Measurements from ENCODE around the gene PNMA1. TPM values are rescaled to one million over a fixed set of nuclear protein-coding genes. Genes with fewer than 3 reads are reported as not detected.
A peak's percentile ranks its signal among the peaks of the same experiment; 100 is the strongest.

The PNMA1 gene
- total RNA-seq, 2 experiments from 2014 or later = 32.1 to 34.9 TPM

- Mint-ChIP-seq H3K9me3 (no peaks in the 10 kb centered on the region), H3K4me3 (peak overlapping the region; percentile 41), H3K4me1 (peaks cover 90% of the 10 kb centered on the region), H3K36me3 (peaks cover 9% of the 10 kb centered on the region), H3K27me3 (no peaks in the 10 kb centered on the region), H3K27ac (peak overlapping the region; percentile 80)
- no peak for DNase-seq
- no peak for ATAC-seq (ENCODE audit: low read depth)
- POLR2A ChIA-PET = interaction anchor here (0.8 to 10.1 kb wide), 4 partner anchors 9 to 39 kb away, joined by 3 to 286 read pairs (median 41); a partner anchor contains a TSS
Measured at GRCh38 chr14:73746520-73747378, 32.6 kb upstream of the PNMA1 start.

- peaks cover 9% of the 10 kb centered on the region for H3K36me3 Mint-ChIP-seq
- peak overlapping the region; percentile 94 for H3K27ac Mint-ChIP-seq
- H3K27me3 Mint-ChIP-seq = no peaks in the 10 kb centered on the region
- no peak for DNase-seq
- POLR2A ChIA-PET = interaction anchor here (0.8 to 10.1 kb wide), 5 partner anchors 10 to 40 kb away, joined by 3 to 286 read pairs (median 18); partner anchors contain the start of gene PNMA1
- H3K9me3 Mint-ChIP-seq = no peaks in the 10 kb centered on the region
- no peak for ATAC-seq (ENCODE audit: low read depth)
- peak overlapping the region; percentile 84 for H3K4me3 Mint-ChIP-seq
- peaks cover 88% of the 10 kb centered on the region for H3K4me1 Mint-ChIP-seq
Measured at GRCh38 chr14:73745571-73746519, 31.7 kb upstream of the PNMA1 start.

- no peak for ATAC-seq (ENCODE audit: low read depth)
- no peaks in the 10 kb centered on the region for H3K27me3 Mint-ChIP-seq
- peaks cover 9% of the 10 kb centered on the region for H3K36me3 Mint-ChIP-seq
- peak overlapping the region; percentile 84 for H3K4me3 Mint-ChIP-seq
- H3K9me3 Mint-ChIP-seq = no peaks in the 10 kb centered on the region
- peak overlapping the region; percentile 94 for H3K27ac Mint-ChIP-seq
- POLR2A ChIA-PET = interaction anchor here (4.6 to 10.1 kb wide), 3 partner anchors 11 to 41 kb away, joined by 18 to 286 read pairs (median 78); partner anchors contain the start of gene PNMA1
- H3K4me1 Mint-ChIP-seq = peaks cover 86% of the 10 kb centered on the region
- DNase-seq = no peak
Measured at GRCh38 chr14:73744874-73745529, 30.8 kb upstream of the PNMA1 start.

- Mint-ChIP-seq H3K4me3 (peak overlapping the region; percentile 84), H3K4me1 (peaks cover 81% of the 10 kb centered on the region), H3K27me3 (no peaks in the 10 kb centered on the region), H3K27ac (peak overlapping the region; percentile 94), H3K36me3 (peaks cover 11% of the 10 kb centered on the region), H3K9me3 (no peaks in the 10 kb centered on the region)
- no peak for ATAC-seq (ENCODE audit: low read depth)
- POLR2A ChIA-PET = interaction anchor here (0.7 to 10.1 kb wide), 5 partner anchors 11 to 608 kb away, joined by 3 to 286 read pairs (median 18); partner anchors contain the start of genes PNMA1 and PSEN1
- no peak for DNase-seq
Measured at GRCh38 chr14:73744175-73744867, 30.1 kb upstream of the PNMA1 start.

GRCh38 chr14:73743431-73743931 lies 29.3 kb upstream of the PNMA1 start:
- H3K4me3 Mint-ChIP-seq = peak overlapping the region; percentile 84
- H3K27ac Mint-ChIP-seq = peak overlapping the region; percentile 94
- peaks cover 11% of the 10 kb centered on the region for H3K36me3 Mint-ChIP-seq
- no peaks in the 10 kb centered on the region for H3K9me3 Mint-ChIP-seq
- POLR2A ChIA-PET = interaction anchor here (0.9 to 10.1 kb wide), 7 partner anchors 12 to 109 kb away, joined by 3 to 286 read pairs (median 14); partner anchors contain the start of gene PNMA1
- ATAC-seq (ENCODE audit: low read depth) (peak; percentile 65), DNase-seq (peak; percentile 73)
- H3K4me1 Mint-ChIP-seq = peaks cover 75% of the 10 kb centered on the region
- H3K27me3 Mint-ChIP-seq = no peaks in the 10 kb centered on the region

- H3K4me1 Mint-ChIP-seq = peaks cover 67% of the 10 kb centered on the region
- H3K27me3 Mint-ChIP-seq = no peaks in the 10 kb centered on the region
- DNase-seq (no peak), ATAC-seq (ENCODE audit: low read depth) (no peak)
- H3K27ac Mint-ChIP-seq = peak overlapping the region; percentile 94
- POLR2A ChIA-PET = interaction anchor here (0.6 to 10.1 kb wide), 10 partner anchors 13 to 174 kb away, joined by 3 to 286 read pairs (median 4); partner anchors contain the start of genes ACOT2, PNMA1 and ZNF410
- H3K9me3 Mint-ChIP-seq = no peaks in the 10 kb centered on the region
- peaks cover 6% of the 10 kb centered on the region for H3K36me3 Mint-ChIP-seq
- H3K4me3 Mint-ChIP-seq = peak overlapping the region; percentile 84
Measured at GRCh38 chr14:73742520-73743238, 28.5 kb upstream of the PNMA1 start.

- H3K4me1 Mint-ChIP-seq = peaks cover 62% of the 10 kb centered on the region
- ATAC-seq (ENCODE audit: low read depth) = peak; percentile 59
- H3K9me3 Mint-ChIP-seq = no peaks in the 10 kb centered on the region
- no peaks in the 10 kb centered on the region for H3K27me3 Mint-ChIP-seq
- H3K4me3 Mint-ChIP-seq = peak overlapping the region; percentile 84
- POLR2A ChIA-PET = interaction anchor here (0.8 to 10.1 kb wide), 13 partner anchors 8 to 173 kb away, joined by 3 to 286 read pairs (median 3); partner anchors contain the start of genes ACOT2, PNMA1 and ZNF410
- DNase-seq = peak; percentile 67
- peak overlapping the region; percentile 94 for H3K27ac Mint-ChIP-seq
- H3K36me3 Mint-ChIP-seq = peaks cover 7% of the 10 kb centered on the region
Measured at GRCh38 chr14:73741876-73742519, 27.8 kb upstream of the PNMA1 start.

GRCh38 chr14:73741386-73741875 lies 27.2 kb upstream of the PNMA1 start:
- H3K4me1 Mint-ChIP-seq = peaks cover 57% of the 10 kb centered on the region
- peak overlapping the region; percentile 94 for H3K27ac Mint-ChIP-seq
- POLR2A ChIA-PET = interaction anchor here (0.8 to 10.1 kb wide), 12 partner anchors 8 to 145 kb away, joined by 3 to 286 read pairs (median 4); partner anchors contain the start of genes PNMA1, PTGR2 and ZNF410
- no peaks in the 10 kb centered on the region for H3K9me3 Mint-ChIP-seq
- peaks cover 11% of the 10 kb centered on the region for H3K36me3 Mint-ChIP-seq
- ATAC-seq (ENCODE audit: low read depth) (peak; percentile 71), DNase-seq (no peak)
- H3K4me3 Mint-ChIP-seq = peak overlapping the region; percentile 84
- no peaks in the 10 kb centered on the region for H3K27me3 Mint-ChIP-seq

GRCh38 chr14:73740618-73741326 lies 26.6 kb upstream of the PNMA1 start:
- no peaks in the 10 kb centered on the region for H3K9me3 Mint-ChIP-seq
- no peaks in the 10 kb centered on the region for H3K27me3 Mint-ChIP-seq
- peak overlapping the region; percentile 94 for H3K27ac Mint-ChIP-seq
- peaks cover 12% of the 10 kb centered on the region for H3K36me3 Mint-ChIP-seq
- peak overlapping the region; percentile 84 for H3K4me3 Mint-ChIP-seq
- POLR2A ChIA-PET = interaction anchor here (0.8 to 10.1 kb wide), 11 partner anchors 9 to 145 kb away, joined by 3 to 286 read pairs (median 4); partner anchors contain the start of genes PNMA1, PTGR2 and ZNF410
- no peak for ATAC-seq (ENCODE audit: low read depth)
- no peak for DNase-seq
- peaks cover 55% of the 10 kb centered on the region for H3K4me1 Mint-ChIP-seq

- peak overlapping the region; percentile 94 for H3K27ac Mint-ChIP-seq
Measured at GRCh38 chr14:73739899-73740617, 25.9 kb upstream of the PNMA1 start.

More at GRCh38 chr14:73739899-73740617, 25.9 kb upstream of the PNMA1 start:
- Mint-ChIP-seq H3K4me1 (peaks cover 49% of the 10 kb centered on the region), H3K36me3 (peaks cover 16% of the 10 kb centered on the region), H3K4me3 (no peak overlapping the region), H3K9me3 (no peaks in the 10 kb centered on the region), H3K27me3 (no peaks in the 10 kb centered on the region)
- POLR2A ChIA-PET = interaction anchor here (0.8 to 10.1 kb wide), 4 partner anchors 10 to 112 kb away, joined by 3 to 286 read pairs (median 4); partner anchors contain the start of gene PTGR2
- ATAC-seq (ENCODE audit: low read depth) (no peak), DNase-seq (no peak)

All from activated naive CD8-positive, alpha-beta T cell treated with anti-CD3 and anti-CD28 coated beads, Interleukin-2, amount 10 ng/mL, durations not matched to agents 7 days and 5 days (primary cell).